MM.1S (cell line): ENCODE measurements around the gene PPA2.
A peak's percentile ranks its signal among the peaks of the same experiment; 100 is the strongest.

Experiments
- DNase-seq: peaks from one replicate; pipeline ENCODE4 v3.0.0-alpha.2; 2015
- H2AFZ ChIP-seq: fragments of 300-600 bp; sonication (generic); 2 replicates; pipeline ENCODE4 v1.6.0; 2016; ENCODE audit warnings: antibody characterized with exemption, low read length
- H3F3A ChIP-seq: fragments of 300-600 bp; sonication (generic); 2 replicates; pipeline ENCODE4 v1.6.1; 2016; ENCODE audit warnings: mild to moderate bottlenecking, antibody characterized with exemption, low read length, moderate library complexity, mixed read lengths; ENCODE audit not compliant: insufficient read depth
- H3K27ac ChIP-seq: fragments of 300-600 bp; sonication (generic); 2 replicates; pipeline ENCODE4 v1.5.1; 2016; ENCODE audit warnings: mild to moderate bottlenecking, low read length
- H3K27me3 ChIP-seq: fragments of 300-600 bp; sonication (generic); replicated peaks from 2 replicates; pipeline ENCODE4 v1.6.0; 2016; ENCODE audit warnings: low read length; ENCODE audit not compliant: insufficient read depth
- H3K36me3 ChIP-seq: fragments of 300-600 bp; sonication (generic); replicated peaks from 2 replicates; pipeline ENCODE4 v1.6.1; 2016; ENCODE audit warnings: mild to moderate bottlenecking, low read length, mixed read lengths; ENCODE audit not compliant: insufficient read depth
- H3K4me1 ChIP-seq: fragments of 300-600 bp; sonication (generic); 2 replicates; pipeline ENCODE4 v1.6.1; 2016; ENCODE audit warnings: low read length, mixed read lengths
- H3K4me2 ChIP-seq: fragments of 300-600 bp; sonication (generic); 2 replicates; pipeline ENCODE4 v1.6.0; 2016; ENCODE audit warnings: low read depth, low read length
- H3K4me3 ChIP-seq: fragments of 300-600 bp; sonication (generic); 2 replicates; pipeline ENCODE4 v1.5.1; 2016; ENCODE audit warnings: low read length, mixed read lengths
- H3K79me2 ChIP-seq: fragments of 300-600 bp; sonication (generic); 2 replicates; pipeline ENCODE4 v1.6.1; 2016; ENCODE audit warnings: mixed run types, low read length, mixed read lengths
- H3K9ac ChIP-seq: fragments of 300-600 bp; sonication (generic); 2 replicates; pipeline ENCODE4 v1.6.1; 2016; ENCODE audit warnings: low read length, mixed read lengths
- H3K9me2 ChIP-seq: fragments of 300-600 bp; sonication (generic); replicated peaks from 2 replicates; pipeline ENCODE4 v1.6.1; 2016; ENCODE audit warnings: mild to moderate bottlenecking, low read length, mixed read lengths; ENCODE audit not compliant: insufficient read depth
- H3K9me3 ChIP-seq: fragments of 300-600 bp; sonication (generic); replicated peaks from 2 replicates; pipeline ENCODE4 v1.6.1; 2016; ENCODE audit warnings: mild to moderate bottlenecking, low read length, mixed read lengths; ENCODE audit not compliant: insufficient read depth
- H4K20me1 ChIP-seq: fragments of 300-600 bp; sonication (generic); 2 replicates; pipeline ENCODE4 v1.6.1; 2016; ENCODE audit warnings: mild to moderate bottlenecking, low read length, moderate library complexity, mixed read lengths; ENCODE audit not compliant: insufficient read depth
- EZH2 ChIP-seq: fragments of 300-600 bp; sonication (generic); optimal IDR thresholded peaks from 2 replicates; pipeline ENCODE3; 2017; ENCODE audit warnings: low read depth, mild to moderate bottlenecking, antibody characterized with exemption, low read length, mixed read lengths
- EZH2phosphoT487 ChIP-seq: fragments of 300-600 bp; sonication (generic); IDR thresholded peaks from 2 replicates; pipeline ENCODE4 v1.6.1; 2018; ENCODE audit warnings: antibody characterized with exemption, low read length
- TF ChIP-seq, protein P1 (sequence below): fragments of 300-600 bp; sonication (generic); IDR thresholded peaks from 2 replicates; pipeline ENCODE4 v1.5.1; 2016; ENCODE audit warnings: antibody characterized with exemption, low read length, mixed read lengths

PPA2 gene

GRCh38 chr4:105483840-105484239, 10.0 kb upstream of the PPA2 start:
- no peaks in the 10 kb centered on the region for H3K9me2 ChIP-seq
- H3K9me3 ChIP-seq = no peaks in the 10 kb centered on the region

GRCh38 chr4:105474099-105474518, 247 bp upstream of the PPA2 start:
- Histone ChIP-seq H3K9ac (peak overlapping the region; percentile 97; the same call in 1 of the 2 replicates), H2AFZ (peak overlapping the region; percentile 71)
- no peak for DNase-seq

More at GRCh38 chr4:105483840-105484239, 10.0 kb upstream of the PPA2 start:
- Histone ChIP-seq H3K36me3 (no peaks in the 10 kb centered on the region), H3K79me2 (no peaks in the 10 kb centered on the region), H2AFZ (no peak overlapping the region), H3K4me2 (no peak overlapping the region), H4K20me1 (no peaks in the 10 kb centered on the region), H3K4me3 (no peak overlapping the region), H3K9ac (no peak overlapping the region), H3K27ac (no peak overlapping the region), H3F3A (no peaks in the 10 kb centered on the region), H3K27me3 (no peaks in the 10 kb centered on the region), H3K4me1 (no peaks in the 10 kb centered on the region)
- TF ChIP-seq EZH2phosphoT487 (no peak), EZH2 (no peak)
- TF ChIP-seq, protein P1, sequence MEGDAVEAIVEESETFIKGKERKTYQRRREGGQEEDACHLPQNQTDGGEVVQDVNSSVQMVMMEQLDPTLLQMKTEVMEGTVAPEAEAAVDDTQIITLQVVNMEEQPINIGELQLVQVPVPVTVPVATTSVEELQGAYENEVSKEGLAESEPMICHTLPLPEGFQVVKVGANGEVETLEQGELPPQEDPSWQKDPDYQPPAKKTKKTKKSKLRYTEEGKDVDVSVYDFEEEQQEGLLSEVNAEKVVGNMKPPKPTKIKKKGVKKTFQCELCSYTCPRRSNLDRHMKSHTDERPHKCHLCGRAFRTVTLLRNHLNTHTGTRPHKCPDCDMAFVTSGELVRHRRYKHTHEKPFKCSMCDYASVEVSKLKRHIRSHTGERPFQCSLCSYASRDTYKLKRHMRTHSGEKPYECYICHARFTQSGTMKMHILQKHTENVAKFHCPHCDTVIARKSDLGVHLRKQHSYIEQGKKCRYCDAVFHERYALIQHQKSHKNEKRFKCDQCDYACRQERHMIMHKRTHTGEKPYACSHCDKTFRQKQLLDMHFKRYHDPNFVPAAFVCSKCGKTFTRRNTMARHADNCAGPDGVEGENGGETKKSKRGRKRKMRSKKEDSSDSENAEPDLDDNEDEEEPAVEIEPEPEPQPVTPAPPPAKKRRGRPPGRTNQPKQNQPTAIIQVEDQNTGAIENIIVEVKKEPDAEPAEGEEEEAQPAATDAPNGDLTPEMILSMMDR = no peak
- DNase-seq = no peak

GRCh38 chr4:105472871-105473323, 965 bp downstream of the PPA2 start:
- Histone ChIP-seq H3K4me3 (peak overlapping the region; percentile 88), H3K9me3 (no peaks in the 10 kb centered on the region), H4K20me1 (no peaks in the 10 kb centered on the region), H3K27ac (peak overlapping the region; percentile 97), H3K27me3 (no peaks in the 10 kb centered on the region), H3K9me2 (no peaks in the 10 kb centered on the region), H2AFZ (peak overlapping the region; percentile 71), H3K4me1 (peaks cover 8% of the 10 kb centered on the region), H3F3A (peaks cover 15% of the 10 kb centered on the region), H3K4me2 (peak overlapping the region; percentile 93), H3K36me3 (no peaks in the 10 kb centered on the region; the same call in 1 of the 2 replicates), H3K9ac (peak overlapping the region; percentile 97), H3K79me2 (peaks cover 54% of the 10 kb centered on the region)
- TF ChIP-seq EZH2phosphoT487 (no peak), EZH2 (no peak)
- TF ChIP-seq, protein P1 = no peak
- peak; percentile 31 for DNase-seq

More at GRCh38 chr4:105474099-105474518, 247 bp upstream of the PPA2 start:
- TF ChIP-seq EZH2 = no peak
- TF ChIP-seq, protein P1 = peak; percentile 87
- Histone ChIP-seq H3K4me2 (peak overlapping the region; percentile 93), H3K4me1 (peaks cover 8% of the 10 kb centered on the region), H3K4me3 (peak overlapping the region; percentile 88), H3K9me2 (no peaks in the 10 kb centered on the region), H3K9me3 (no peaks in the 10 kb centered on the region), H3F3A (peaks cover 15% of the 10 kb centered on the region), H3K36me3 (no peaks in the 10 kb centered on the region), H3K27me3 (no peaks in the 10 kb centered on the region), H4K20me1 (no peaks in the 10 kb centered on the region), H3K79me2 (peaks cover 42% of the 10 kb centered on the region), H3K27ac (peak overlapping the region; percentile 97; the same call in 1 of the 2 replicates)
